Muscle layer of colon (tissue), 2 donors: ENCODE results near the gene CD200.

Experiments
- H3K27ac ChIP-seq: one replicate; pipeline ENCODE4 v1.7.0; 2013; ENCODE audit warnings: low read depth, mild to moderate bottlenecking, low read length, moderate library complexity
- H3K27me3 ChIP-seq, 2 donors: one replicate each; pipeline ENCODE4 v1.7.0; 2013; ENCODE audit warnings: low read length in 2 of 2, mild to moderate bottlenecking in 2 of 2; ENCODE audit not compliant: insufficient read depth in 2 of 2, control insufficient read depth in 1 of 2
- H3K36me3 ChIP-seq: one replicate; pipeline ENCODE4 v1.7.0; 2013; ENCODE audit warnings: mild to moderate bottlenecking, low read length; ENCODE audit not compliant: insufficient read depth
- H3K4me1 ChIP-seq: one replicate; pipeline ENCODE4 v1.7.0; 2013; ENCODE audit warnings: mild to moderate bottlenecking, low read length; ENCODE audit not compliant: insufficient read depth
- H3K4me3 ChIP-seq, 2 donors: one replicate each; pipeline ENCODE4 v1.7.0; 2013; ENCODE audit warnings: low read length in 2 of 2, low read depth in 1 of 2, mild to moderate bottlenecking in 1 of 2, moderate library complexity in 1 of 2
- H3K9ac ChIP-seq: one replicate; pipeline ENCODE4 v1.7.0; 2013; ENCODE audit warnings: low read length
- H3K9me3 ChIP-seq: one replicate; pipeline ENCODE4 v1.7.0; 2013; ENCODE audit warnings: mild to moderate bottlenecking, low read length
- donor health status: abdominal sarcoma.
- donor health status: Adenocarcinoma of cecum.

Gene CD200

DNA sequence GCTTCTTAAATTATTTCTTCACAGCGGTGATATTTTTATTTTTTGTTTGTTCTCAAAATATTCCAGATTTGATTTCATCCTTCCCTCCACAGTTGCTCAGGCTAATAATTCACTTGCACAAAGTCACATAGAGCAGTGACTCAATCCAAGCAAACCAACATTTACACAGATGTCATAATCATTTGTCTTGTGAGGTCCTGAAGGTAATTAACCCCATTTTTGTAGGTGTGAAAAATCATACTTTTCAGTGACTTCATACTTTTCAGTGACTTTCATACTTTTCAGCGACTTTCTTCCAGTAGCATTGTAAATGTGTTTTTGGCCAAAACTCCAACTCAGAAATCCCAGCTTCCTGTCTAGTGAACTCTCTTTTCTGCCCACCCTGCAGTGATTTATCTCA lies 32.1 kb downstream of the CD200 start:
- Histone ChIP-seq H3K27ac (no peak overlapping the region), H3K9ac (no peak overlapping the region), H3K4me1 (peaks cover 5% of the 10 kb centered on the region), H3K27me3 (no peaks in the 10 kb centered on the region), H3K9me3 (no peaks in the 10 kb centered on the region), H3K4me3 (no peak overlapping the region), H3K36me3 (no peaks in the 10 kb centered on the region)

DNA sequence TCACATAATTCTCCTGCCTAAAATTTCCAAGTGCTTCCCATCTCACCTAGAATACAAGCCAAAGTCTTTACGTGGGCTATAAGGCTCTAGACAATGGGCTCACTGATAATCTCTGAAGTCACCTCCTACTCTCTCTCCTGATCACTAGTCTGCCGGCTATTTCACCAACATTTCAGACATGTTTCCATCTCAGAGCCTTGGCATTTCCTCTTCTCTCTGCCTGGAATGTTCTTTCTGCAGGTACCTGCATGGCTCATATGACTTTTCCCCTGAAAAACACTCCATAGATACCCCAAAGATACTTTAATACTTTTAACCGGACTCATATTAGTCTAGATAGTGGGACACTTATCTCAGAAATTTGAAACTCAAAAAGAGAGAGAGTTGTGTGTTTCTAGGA lies 32.7 kb downstream of the CD200 start:
- no peak overlapping the region for H3K4me3 ChIP-seq
- H3K9me3 ChIP-seq: no peaks in the 10 kb centered on the region
- no peaks in the 10 kb centered on the region for H3K36me3 ChIP-seq
- H3K9ac ChIP-seq: no peak overlapping the region
- H3K27ac ChIP-seq: peak overlapping the region; percentile 12
- H3K4me1 ChIP-seq: peaks cover 3% of the 10 kb centered on the region
- H3K27me3 ChIP-seq: no peaks in the 10 kb centered on the region

DNA sequence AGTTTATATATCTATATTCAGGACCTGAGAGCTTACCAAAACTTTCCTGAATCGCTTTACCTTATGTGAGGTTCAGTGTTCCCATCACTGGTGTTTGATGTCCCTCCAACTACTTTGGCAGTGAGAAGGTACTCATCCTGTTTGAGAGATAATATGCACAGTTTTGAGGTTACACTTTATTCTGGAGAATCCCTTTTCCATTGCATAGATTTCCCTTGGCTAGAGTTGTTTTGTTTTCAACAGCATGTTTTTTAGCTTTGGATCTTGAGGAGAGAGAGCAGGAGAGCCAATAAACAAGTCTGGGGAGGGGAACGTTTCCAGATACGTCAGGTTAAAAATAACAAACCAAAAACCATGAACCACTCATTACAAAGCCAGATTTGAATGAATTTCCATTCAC lies 33.6 kb downstream of the CD200 start:
- Histone ChIP-seq H3K4me3 (no peak overlapping the region), H3K9ac (no peak overlapping the region), H3K27me3 (no peaks in the 10 kb centered on the region), H3K27ac (no peak overlapping the region), H3K4me1 (no peaks in the 10 kb centered on the region), H3K9me3 (no peaks in the 10 kb centered on the region), H3K36me3 (no peaks in the 10 kb centered on the region)

DNA sequence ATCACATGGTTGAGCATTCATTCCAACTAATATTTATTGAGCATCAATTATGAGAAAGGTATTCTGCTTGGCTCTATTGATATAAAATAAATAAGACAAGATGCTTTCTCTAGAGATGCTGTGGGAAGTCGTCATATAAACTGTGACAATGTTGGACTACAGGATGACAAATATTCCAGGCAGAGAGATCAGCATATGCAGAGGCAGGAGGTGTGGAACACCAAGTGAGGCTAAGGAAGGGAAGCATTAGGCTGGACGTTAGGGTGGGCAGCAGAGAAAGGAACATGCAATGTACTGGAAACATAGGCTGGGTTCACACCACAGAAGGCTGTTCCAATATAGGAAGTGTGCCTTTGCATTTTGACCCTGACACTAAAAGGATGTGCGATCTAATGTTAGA lies 38.6 kb downstream of the CD200 start:
- H3K27me3 ChIP-seq: no peaks in the 10 kb centered on the region
- H3K9ac ChIP-seq: no peak overlapping the region
- H3K4me1 ChIP-seq: no peaks in the 10 kb centered on the region
- H3K4me3 ChIP-seq: no peak overlapping the region
- no peaks in the 10 kb centered on the region for H3K9me3 ChIP-seq
- no peaks in the 10 kb centered on the region for H3K36me3 ChIP-seq
- no peak overlapping the region for H3K27ac ChIP-seq

DNA sequence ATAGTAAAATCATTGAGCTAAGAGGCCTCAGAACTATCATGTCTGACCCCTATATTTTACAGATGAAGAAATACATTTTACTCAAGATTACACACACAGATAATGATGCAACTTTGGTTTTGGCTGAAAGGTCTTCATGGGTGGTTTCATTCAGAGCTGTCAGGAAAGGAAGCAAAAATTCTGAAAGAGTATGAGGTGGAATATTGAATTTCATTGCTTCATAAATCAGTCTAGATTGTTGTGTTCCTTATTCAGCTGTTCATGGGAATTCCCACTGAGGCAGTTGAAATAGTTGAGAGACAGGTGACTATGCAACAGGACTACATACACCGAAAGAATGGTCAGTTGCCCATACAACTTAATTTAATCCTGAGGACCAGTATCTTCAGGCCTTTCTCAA lies 39.4 kb downstream of the CD200 start:
- no peaks in the 10 kb centered on the region for H3K27me3 ChIP-seq
- no peaks in the 10 kb centered on the region for H3K4me1 ChIP-seq
- H3K9me3 ChIP-seq: no peaks in the 10 kb centered on the region
- H3K4me3 ChIP-seq: no peak overlapping the region
- H3K9ac ChIP-seq: no peak overlapping the region
- H3K36me3 ChIP-seq: no peaks in the 10 kb centered on the region
- no peak overlapping the region for H3K27ac ChIP-seq

DNA sequence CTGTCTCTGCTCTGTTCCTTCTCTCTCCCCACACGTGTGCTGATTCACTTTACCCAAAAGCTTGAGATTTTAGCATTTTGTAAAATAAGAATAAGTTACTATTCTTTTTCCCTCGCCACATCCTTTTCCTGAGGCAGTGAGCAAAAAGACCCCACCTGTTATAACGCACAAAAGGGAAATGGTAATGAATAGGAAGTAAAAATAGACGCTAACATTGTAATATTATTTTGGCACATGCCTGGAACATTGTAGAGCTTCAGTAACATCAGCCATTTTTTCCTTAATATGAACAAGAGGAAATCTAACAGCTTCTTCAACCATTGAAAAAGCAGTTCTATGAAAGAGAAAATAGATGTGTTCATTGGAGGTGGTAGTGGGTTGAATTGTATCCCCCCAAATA lies 40.5 kb downstream of the CD200 start:
- H3K4me1 ChIP-seq: no peaks in the 10 kb centered on the region
- H3K9me3 ChIP-seq: no peaks in the 10 kb centered on the region
- no peak overlapping the region for H3K4me3 ChIP-seq
- H3K27ac ChIP-seq: no peak overlapping the region
- H3K27me3 ChIP-seq: no peaks in the 10 kb centered on the region
- H3K9ac ChIP-seq: no peak overlapping the region
- H3K36me3 ChIP-seq: no peaks in the 10 kb centered on the region

DNA sequence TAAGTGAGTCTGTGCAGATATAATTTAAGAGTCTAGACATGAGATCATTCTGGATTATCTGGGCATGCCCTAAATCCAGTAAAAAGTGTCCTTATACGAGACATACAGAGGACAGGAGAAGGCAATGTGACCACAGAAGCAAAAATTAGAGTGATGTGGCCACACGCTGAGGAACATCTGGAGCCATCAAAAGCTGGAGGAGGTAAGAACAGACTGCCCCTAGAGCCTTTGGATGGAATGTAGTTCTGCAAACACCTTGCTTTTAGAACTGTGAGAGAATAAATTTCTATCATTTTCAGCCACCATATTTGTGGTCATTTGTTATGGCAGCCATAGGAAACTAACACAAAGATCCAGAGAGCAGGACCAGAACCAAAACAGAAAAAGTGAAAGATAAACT lies 41.0 kb downstream of the CD200 start:
- Histone ChIP-seq H3K9ac (no peak overlapping the region), H3K36me3 (no peaks in the 10 kb centered on the region), H3K27ac (no peak overlapping the region), H3K9me3 (no peaks in the 10 kb centered on the region), H3K4me3 (no peak overlapping the region), H3K4me1 (no peaks in the 10 kb centered on the region), H3K27me3 (no peaks in the 10 kb centered on the region)

DNA sequence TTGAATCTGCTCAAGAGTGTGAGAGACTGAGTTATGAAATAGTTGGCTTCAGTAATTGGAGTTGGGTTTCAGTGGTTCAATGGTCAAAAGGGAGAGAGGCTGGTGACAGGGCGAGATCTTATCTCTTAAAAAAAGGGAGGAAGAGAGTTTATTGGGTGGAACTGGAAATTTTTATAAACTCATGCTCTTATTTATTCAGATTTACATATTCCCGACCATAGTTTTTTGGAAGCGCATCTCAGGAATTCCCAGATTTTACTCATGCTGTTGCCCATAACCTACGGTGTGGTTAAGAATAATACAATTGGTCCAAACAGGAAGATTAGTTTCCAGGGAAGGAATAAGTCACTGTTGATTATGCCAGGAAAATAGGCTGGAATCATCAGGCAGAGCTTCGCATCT lies 41.4 kb downstream of the CD200 start:
- no peaks in the 10 kb centered on the region for H3K27me3 ChIP-seq
- no peak overlapping the region for H3K4me3 ChIP-seq
- no peaks in the 10 kb centered on the region for H3K36me3 ChIP-seq
- no peaks in the 10 kb centered on the region for H3K4me1 ChIP-seq
- H3K27ac ChIP-seq: no peak overlapping the region
- H3K9ac ChIP-seq: no peak overlapping the region
- no peaks in the 10 kb centered on the region for H3K9me3 ChIP-seq

DNA sequence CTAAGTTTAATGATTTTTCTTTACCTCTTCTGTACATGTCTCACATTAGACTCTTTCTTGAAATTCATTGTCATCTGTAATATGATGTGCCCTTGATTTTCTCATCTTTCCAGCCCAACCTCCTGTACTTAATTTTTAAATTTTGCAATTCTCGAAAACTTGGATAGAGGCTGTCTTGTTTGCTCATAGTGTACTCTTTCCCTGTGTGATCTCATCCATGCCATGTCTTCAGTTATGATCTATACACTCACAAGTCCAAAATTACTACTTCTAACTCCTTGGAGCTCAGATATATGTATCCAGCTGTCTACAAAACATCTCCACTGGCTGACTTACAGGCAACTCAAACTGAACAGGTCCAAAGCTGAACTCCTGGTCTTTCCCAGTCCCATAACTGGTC lies 42.2 kb downstream of the CD200 start:
- Histone ChIP-seq H3K9me3 (no peaks in the 10 kb centered on the region), H3K9ac (no peak overlapping the region), H3K4me3 (no peak overlapping the region), H3K27me3 (no peaks in the 10 kb centered on the region), H3K27ac (no peak overlapping the region), H3K36me3 (no peaks in the 10 kb centered on the region), H3K4me1 (no peaks in the 10 kb centered on the region)

DNA sequence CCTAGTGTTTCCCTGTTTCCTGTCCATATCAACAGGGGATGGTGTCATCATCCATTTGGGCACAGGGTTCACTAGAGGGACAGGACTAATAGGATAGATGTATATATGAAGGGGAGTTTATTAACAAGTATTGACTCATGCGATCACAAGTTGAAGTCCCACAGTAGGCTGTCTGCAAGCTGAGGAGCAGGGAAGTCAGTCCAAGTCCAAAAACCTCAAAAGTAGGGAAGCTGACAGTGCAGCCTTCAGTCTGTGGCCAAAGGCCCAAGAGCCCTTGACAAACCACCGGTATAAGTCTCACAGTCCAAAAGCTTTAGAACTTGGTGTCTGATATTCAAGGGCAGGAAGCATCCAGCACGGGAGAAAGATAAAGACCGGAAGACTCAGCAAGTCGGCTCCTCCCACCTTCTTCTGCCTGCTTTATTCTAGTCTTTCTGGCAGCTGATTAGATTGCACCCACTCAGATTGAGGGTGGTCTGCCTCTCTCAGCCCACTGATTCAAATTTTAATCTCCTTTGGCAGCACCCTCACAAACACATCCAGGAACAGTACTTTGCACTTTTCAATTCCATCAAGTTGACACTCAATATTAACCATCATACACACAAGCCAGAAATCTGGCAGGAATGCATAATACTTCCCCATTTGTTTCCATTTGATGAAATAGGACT lies 43.4 kb downstream of the CD200 start:
- Histone ChIP-seq H3K9ac (no peak overlapping the region), H3K4me1 (no peaks in the 10 kb centered on the region), H3K36me3 (no peaks in the 10 kb centered on the region), H3K27ac (no peak overlapping the region), H3K9me3 (no peaks in the 10 kb centered on the region), H3K4me3 (no peak overlapping the region), H3K27me3 (no peaks in the 10 kb centered on the region)

DNA sequence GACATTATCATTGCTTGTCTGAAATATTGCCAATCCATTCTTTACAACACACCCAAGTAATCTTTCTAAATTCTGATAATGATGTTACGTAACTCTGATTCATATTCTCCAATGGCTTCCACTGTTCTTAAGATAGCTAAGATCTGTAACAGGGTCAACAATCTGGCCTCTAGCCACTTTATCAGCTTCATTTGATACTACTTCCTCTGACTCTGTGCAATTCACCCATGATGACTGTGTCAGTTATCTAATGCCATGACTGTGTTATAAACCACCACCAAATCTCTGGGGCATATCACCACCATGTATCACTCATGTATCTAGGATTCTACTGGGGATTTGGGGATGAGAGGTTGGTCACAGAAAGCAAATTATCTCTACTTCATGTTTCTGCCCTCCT lies 44.0 kb downstream of the CD200 start:
- Histone ChIP-seq H3K9ac (no peak overlapping the region), H3K4me3 (no peak overlapping the region), H3K9me3 (no peaks in the 10 kb centered on the region), H3K27me3 (no peaks in the 10 kb centered on the region), H3K36me3 (no peaks in the 10 kb centered on the region), H3K4me1 (no peaks in the 10 kb centered on the region), H3K27ac (no peak overlapping the region)

DNA sequence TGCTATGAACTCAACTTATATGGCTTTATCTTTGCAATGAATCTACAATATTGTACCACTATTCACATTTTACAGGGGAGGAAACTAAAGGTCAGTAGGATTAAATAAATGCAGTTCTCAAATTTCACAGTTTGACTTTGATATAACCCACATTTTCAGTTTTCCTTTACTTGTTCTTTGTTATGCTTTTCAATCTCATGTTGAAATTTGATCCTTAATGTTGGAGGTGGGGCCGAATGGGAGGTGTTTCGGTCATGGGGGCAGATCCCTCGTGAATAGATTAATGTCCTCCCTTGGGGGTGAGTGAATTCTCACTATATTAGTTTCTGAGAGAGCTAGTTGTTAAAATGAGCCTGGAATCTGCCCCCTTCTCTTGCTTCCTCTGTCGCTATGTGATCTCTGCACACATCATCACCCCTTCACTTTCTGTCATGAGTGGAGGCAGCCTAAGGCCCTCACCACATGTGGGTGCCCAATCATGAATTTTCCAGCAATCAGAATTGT lies 44.7 kb downstream of the CD200 start:
- H3K4me3 ChIP-seq: no peak overlapping the region
- no peaks in the 10 kb centered on the region for H3K9me3 ChIP-seq
- H3K27me3 ChIP-seq: no peaks in the 10 kb centered on the region
- H3K27ac ChIP-seq: no peak overlapping the region
- no peaks in the 10 kb centered on the region for H3K36me3 ChIP-seq
- no peaks in the 10 kb centered on the region for H3K4me1 ChIP-seq
- no peak overlapping the region for H3K9ac ChIP-seq
